ENCODE measurements around the gene GSTCD.

- no peak for TF ChIP-seq CTCF (IDR thresholded peaks at IDR 0.05)
- no peak for TF ChIP-seq EZH2 (IDR thresholded peaks at IDR 0.05; ENCODE audit: borderline replicate concordance, insufficient read depth, low read depth, low read length, poor library complexity, severe bottlenecking)
These were observed 1.5 kb downstream of the GSTCD start for GRCh38 chr4:105710012-105710600.

All from B cell (primary cell).